GM21786 (cell line): ENCODE data around the gene KRTAP3-1.

ENCODE experiments used
- ATAC-seq: cut with Tn5 transposase; IDR thresholded peaks from one replicate; pipeline ENCODE4 v1.9.1; 2021; ENCODE audit not compliant: unreplicated experiment

KRTAP3-1 gene

GRCh38 chr17:40980596-40980995 is 28.3 kb downstream of the KRTAP3-1 start:
- no peak for ATAC-seq

GRCh38 chr17:40980117-40980516 is 28.8 kb downstream of the KRTAP3-1 start:
- no peak for ATAC-seq

GRCh38 chr17:40978575-40979151 is 30.3 kb downstream of the KRTAP3-1 start:
- no peak for ATAC-seq

- ATAC-seq = no peak
Observed at GRCh38 chr17:40975516-40975915, 33.4 kb downstream of the KRTAP3-1 start.

- no peak for ATAC-seq
Observed at GRCh38 chr17:40974366-40974765, 34.6 kb downstream of the KRTAP3-1 start.

GRCh38 chr17:40967582-40967981 is 41.3 kb downstream of the KRTAP3-1 start:
- no peak for ATAC-seq

GRCh38 chr17:40966848-40967247 is 42.1 kb downstream of the KRTAP3-1 start, which contains the start of gene KRT39:
KRT39 (minus strand) TSS chr17:40966948; CDS start chr17:40966856, 92 bp downstream.
- no peak for ATAC-seq

GRCh38 chr17:40963838-40964237 is 45.1 kb downstream of the KRTAP3-1 start:
- ATAC-seq = no peak

GRCh38 chr17:40962059-40962561 is 46.8 kb downstream of the KRTAP3-1 start:
- ATAC-seq = no peak

- ATAC-seq = no peak
Observed at GRCh38 chr17:40961591-40961990, 47.3 kb downstream of the KRTAP3-1 start.

- ATAC-seq = no peak
Observed at GRCh38 chr17:40960144-40960543, 48.8 kb downstream of the KRTAP3-1 start.
